ENCODE data around the gene RASGRF2. TPM values are rescaled to one million over a fixed set of nuclear protein-coding genes. Genes with fewer than 3 reads are reported as not detected.

The RASGRF2 gene
- total RNA-seq, 1 donor from 2014 or later, result 2.5 TPM

- TF ChIP-seq CTCF (IDR thresholded peaks at IDR 0.05; ENCODE audit: unreplicated experiment), result no peak
- no peak overlapping the region for H3K27ac Mint-ChIP-seq (ENCODE audit: unreplicated experiment)
- no peaks in the 10 kb centered on the region for H3K9me3 Mint-ChIP-seq (ENCODE audit: unreplicated experiment)
- H3K4me1 Mint-ChIP-seq (ENCODE audit: unreplicated experiment), result peaks cover 7% of the 10 kb centered on the region
- DNase-seq (ENCODE audit: low spot score), result no peak
- no peak overlapping the region for H3K4me3 Mint-ChIP-seq (ENCODE audit: unreplicated experiment)
- H3K27me3 Mint-ChIP-seq (ENCODE audit: unreplicated experiment), result peaks cover 2% of the 10 kb centered on the region
- no peaks in the 10 kb centered on the region for H3K36me3 Mint-ChIP-seq (ENCODE audit: low read depth, unreplicated experiment)
Observed at GRCh38 chr5:80988419-80988935, 28.3 kb downstream of the RASGRF2 start.

DNA sequence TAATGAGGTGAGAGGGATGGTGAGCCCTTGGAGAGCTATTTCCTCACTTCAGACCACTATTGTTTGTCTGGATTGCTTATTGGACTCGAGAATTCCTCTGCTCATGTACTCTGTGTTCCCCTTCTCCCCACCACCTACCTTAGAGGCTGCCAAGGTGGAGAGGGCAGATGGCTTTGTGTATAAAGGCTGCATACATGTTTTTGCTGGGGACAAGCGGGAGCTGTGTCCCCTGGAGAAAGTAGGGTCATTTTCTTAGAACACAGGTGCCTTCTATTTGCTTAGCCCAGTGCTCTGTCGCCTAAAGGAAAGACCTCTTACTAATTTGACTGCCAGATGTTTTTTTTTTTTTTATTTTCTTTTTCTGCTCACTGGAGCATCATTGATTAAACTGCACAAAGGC, 29.7 kb downstream of the RASGRF2 start:
- peaks cover 7% of the 10 kb centered on the region for H3K4me1 Mint-ChIP-seq (ENCODE audit: unreplicated experiment)

GRCh38 chr5:80990527-80990926, 30.4 kb downstream of the RASGRF2 start:
- Mint-ChIP-seq H3K9me3 (ENCODE audit: unreplicated experiment) (no peaks in the 10 kb centered on the region), H3K27me3 (ENCODE audit: unreplicated experiment) (peaks cover 2% of the 10 kb centered on the region), H3K36me3 (ENCODE audit: low read depth, unreplicated experiment) (no peaks in the 10 kb centered on the region), H3K4me1 (ENCODE audit: unreplicated experiment) (peaks cover 5% of the 10 kb centered on the region), H3K27ac (ENCODE audit: unreplicated experiment) (no peak overlapping the region), H3K4me3 (ENCODE audit: unreplicated experiment) (no peak overlapping the region)
- no peak for TF ChIP-seq CTCF (IDR thresholded peaks at IDR 0.05; ENCODE audit: unreplicated experiment)
- no peak for DNase-seq (ENCODE audit: low spot score)

More for the DNA sequence above, 29.7 kb downstream of the RASGRF2 start:
- Mint-ChIP-seq H3K36me3 (ENCODE audit: low read depth, unreplicated experiment) (no peaks in the 10 kb centered on the region), H3K27ac (ENCODE audit: unreplicated experiment) (no peak overlapping the region), H3K9me3 (ENCODE audit: unreplicated experiment) (no peaks in the 10 kb centered on the region), H3K4me3 (ENCODE audit: unreplicated experiment) (no peak overlapping the region), H3K27me3 (ENCODE audit: unreplicated experiment) (peaks cover 2% of the 10 kb centered on the region)
- TF ChIP-seq CTCF (IDR thresholded peaks at IDR 0.05; ENCODE audit: unreplicated experiment), result no peak
- DNase-seq (ENCODE audit: low spot score), result no peak

- Mint-ChIP-seq H3K4me1 (ENCODE audit: unreplicated experiment) (peaks cover 2% of the 10 kb centered on the region), H3K9me3 (ENCODE audit: unreplicated experiment) (no peaks in the 10 kb centered on the region), H3K36me3 (ENCODE audit: low read depth, unreplicated experiment) (no peaks in the 10 kb centered on the region), H3K27me3 (ENCODE audit: unreplicated experiment) (peaks cover 2% of the 10 kb centered on the region), H3K27ac (ENCODE audit: unreplicated experiment) (no peak overlapping the region), H3K4me3 (ENCODE audit: unreplicated experiment) (no peak overlapping the region)
- no peak for TF ChIP-seq CTCF (IDR thresholded peaks at IDR 0.05; ENCODE audit: unreplicated experiment)
- DNase-seq (ENCODE audit: low spot score), result no peak
Observed at GRCh38 chr5:80990971-80991370, 30.8 kb downstream of the RASGRF2 start.

- Mint-ChIP-seq H3K4me3 (ENCODE audit: unreplicated experiment) (no peak overlapping the region), H3K27me3 (ENCODE audit: unreplicated experiment) (no peaks in the 10 kb centered on the region)
- TF ChIP-seq CTCF (IDR thresholded peaks at IDR 0.05; ENCODE audit: unreplicated experiment), result no peak
Observed at GRCh38 chr5:80995908-80996307, 35.7 kb downstream of the RASGRF2 start.

More at GRCh38 chr5:80995908-80996307, 35.7 kb downstream of the RASGRF2 start:
- H3K9me3 Mint-ChIP-seq (ENCODE audit: unreplicated experiment), result no peaks in the 10 kb centered on the region
- DNase-seq (ENCODE audit: low spot score), result no peak
- no peaks in the 10 kb centered on the region for H3K36me3 Mint-ChIP-seq (ENCODE audit: low read depth, unreplicated experiment)
- no peaks in the 10 kb centered on the region for H3K4me1 Mint-ChIP-seq (ENCODE audit: unreplicated experiment)
- no peak overlapping the region for H3K27ac Mint-ChIP-seq (ENCODE audit: unreplicated experiment)
